ENCODE results near the gene TTC28.

Gene TTC28

GRCh38 chr22:27952091-27952490 lies 727.5 kb downstream of the TTC28 start:
- no peak for DNase-seq (ENCODE audit: low read depth)
- no peak overlapping the region for H3K4me3 ChIP-seq (ENCODE audit: low read depth, low read length)
- no peak for TF ChIP-seq POLR2A (IDR thresholded peaks at IDR 0.05; ENCODE audit: extremely low read depth, insufficient read length)
- no peak for TF ChIP-seq CTCF (IDR thresholded peaks at IDR 0.05; ENCODE audit: low read depth, low read length)
- TF ChIP-seq MYC (IDR thresholded peaks at IDR 0.05; ENCODE audit: low read depth, low read length), result no peak
- no peak for TF ChIP-seq MAX (IDR thresholded peaks at IDR 0.05; ENCODE audit: low read depth, low read length)

GRCh38 chr22:27949421-27949820 lies 730.2 kb downstream of the TTC28 start:
- no peak overlapping the region for H3K4me3 ChIP-seq (ENCODE audit: low read depth, low read length)
- no peak for DNase-seq (ENCODE audit: low read depth)
- TF ChIP-seq MAX (IDR thresholded peaks at IDR 0.05; ENCODE audit: low read depth, low read length) (no peak), MYC (IDR thresholded peaks at IDR 0.05; ENCODE audit: low read depth, low read length) (no peak), POLR2A (IDR thresholded peaks at IDR 0.05; ENCODE audit: extremely low read depth, insufficient read length) (no peak), CTCF (IDR thresholded peaks at IDR 0.05; ENCODE audit: low read depth, low read length) (no peak)

GRCh38 chr22:27948569-27948968 lies 731.1 kb downstream of the TTC28 start:
- no peak overlapping the region for H3K4me3 ChIP-seq (ENCODE audit: low read depth, low read length)
- TF ChIP-seq MAX (IDR thresholded peaks at IDR 0.05; ENCODE audit: low read depth, low read length) (no peak), MYC (IDR thresholded peaks at IDR 0.05; ENCODE audit: low read depth, low read length) (no peak), CTCF (IDR thresholded peaks at IDR 0.05; ENCODE audit: low read depth, low read length) (no peak), POLR2A (IDR thresholded peaks at IDR 0.05; ENCODE audit: extremely low read depth, insufficient read length) (no peak)
- no peak for DNase-seq (ENCODE audit: low read depth)

- no peak for DNase-seq (ENCODE audit: low read depth)
- no peak for TF ChIP-seq POLR2A (IDR thresholded peaks at IDR 0.05; ENCODE audit: extremely low read depth, insufficient read length)
- no peak for TF ChIP-seq MYC (IDR thresholded peaks at IDR 0.05; ENCODE audit: low read depth, low read length)
- TF ChIP-seq CTCF (IDR thresholded peaks at IDR 0.05; ENCODE audit: low read depth, low read length), result no peak
- TF ChIP-seq MAX (IDR thresholded peaks at IDR 0.05; ENCODE audit: low read depth, low read length), result no peak
- H3K4me3 ChIP-seq (ENCODE audit: low read depth, low read length), result no peak overlapping the region
Observed at GRCh38 chr22:27947448-27947847, 732.2 kb downstream of the TTC28 start.

GRCh38 chr22:27941143-27941542 lies 738.5 kb downstream of the TTC28 start:
- no peak for DNase-seq (ENCODE audit: low read depth)
- TF ChIP-seq POLR2A (IDR thresholded peaks at IDR 0.05; ENCODE audit: extremely low read depth, insufficient read length), result no peak
- no peak for TF ChIP-seq MAX (IDR thresholded peaks at IDR 0.05; ENCODE audit: low read depth, low read length)
- TF ChIP-seq MYC (IDR thresholded peaks at IDR 0.05; ENCODE audit: low read depth, low read length), result no peak
- no peak for TF ChIP-seq CTCF (IDR thresholded peaks at IDR 0.05; ENCODE audit: low read depth, low read length)
- H3K4me3 ChIP-seq (ENCODE audit: low read depth, low read length), result no peak overlapping the region

GRCh38 chr22:27937453-27937852 lies 742.2 kb downstream of the TTC28 start:
- TF ChIP-seq MAX (IDR thresholded peaks at IDR 0.05; ENCODE audit: low read depth, low read length) (no peak), MYC (IDR thresholded peaks at IDR 0.05; ENCODE audit: low read depth, low read length) (no peak), POLR2A (IDR thresholded peaks at IDR 0.05; ENCODE audit: extremely low read depth, insufficient read length) (no peak), CTCF (IDR thresholded peaks at IDR 0.05; ENCODE audit: low read depth, low read length) (no peak)
- DNase-seq (ENCODE audit: low read depth), result no peak
- no peak overlapping the region for H3K4me3 ChIP-seq (ENCODE audit: low read depth, low read length)

Measured in NB4 (cell line).